HG02840 (cell line): ENCODE results near the gene EPS15.
"Not testable (repeated sequence)": the region's sequence is repeated elsewhere in the genome, so short reads cannot be mapped to it uniquely, and the experiment has no call there.

Experiments used
- ATAC-seq: cut with Tn5 transposase; IDR thresholded peaks from one replicate; pipeline ENCODE4 v1.9.1; 2021; ENCODE audit warnings: mild to moderate bottlenecking, moderate library complexity, moderate number of reproducible peaks; ENCODE audit not compliant: unreplicated experiment, low FRiP score

EPS15 gene

DNA sequence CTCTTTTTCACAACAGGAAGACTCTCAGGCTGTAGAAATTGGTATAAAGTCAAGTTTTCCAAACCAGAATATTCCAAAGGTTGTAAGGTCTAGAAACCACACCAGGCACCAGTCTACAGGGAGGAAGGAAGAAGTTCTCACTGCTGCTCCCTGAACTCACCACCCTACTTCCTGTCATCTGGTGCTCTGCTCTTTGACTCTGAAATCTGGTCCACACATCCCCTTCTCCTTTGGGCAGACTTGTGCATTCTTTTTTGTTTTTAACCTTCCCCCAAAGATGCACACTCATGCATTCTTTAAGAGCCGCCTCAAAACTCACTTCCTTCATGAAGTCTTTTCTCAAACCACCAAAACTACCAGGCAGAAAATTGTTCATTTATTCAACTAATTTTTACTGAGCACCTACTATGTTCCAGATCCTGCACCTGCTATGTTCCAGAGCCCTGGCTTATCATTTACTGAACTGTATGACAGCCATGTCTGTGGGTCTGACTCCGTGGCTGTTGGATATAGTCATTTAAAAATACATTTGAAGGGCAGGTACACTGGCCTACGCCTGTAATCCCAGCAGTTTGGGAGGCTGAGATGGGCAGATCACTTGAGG, 30.1 kb upstream of the EPS15 start:
- no peak for ATAC-seq

DNA sequence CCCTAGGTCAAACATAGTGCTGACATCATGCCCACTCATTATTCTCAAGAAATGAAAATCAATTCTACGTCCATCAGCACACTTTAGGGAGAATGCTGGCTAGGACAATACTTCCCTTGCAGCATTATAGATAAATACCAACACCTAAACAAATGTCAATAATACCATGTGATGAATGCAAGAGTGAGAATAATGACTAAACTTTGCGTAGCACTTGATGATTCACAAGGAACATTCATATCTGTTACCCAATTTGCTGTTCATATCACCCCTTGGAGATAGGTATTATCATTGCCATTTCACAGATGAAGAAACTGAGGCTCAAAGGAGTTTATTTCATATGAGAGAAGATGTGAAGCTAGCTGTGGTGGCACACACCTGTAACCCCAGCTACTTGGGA, 24.8 kb upstream of the EPS15 start:
- no peak for ATAC-seq

- no peak for ATAC-seq
These were observed 23.3 kb upstream of the EPS15 start for GRCh38 chr1:51542158-51542953.

DNA sequence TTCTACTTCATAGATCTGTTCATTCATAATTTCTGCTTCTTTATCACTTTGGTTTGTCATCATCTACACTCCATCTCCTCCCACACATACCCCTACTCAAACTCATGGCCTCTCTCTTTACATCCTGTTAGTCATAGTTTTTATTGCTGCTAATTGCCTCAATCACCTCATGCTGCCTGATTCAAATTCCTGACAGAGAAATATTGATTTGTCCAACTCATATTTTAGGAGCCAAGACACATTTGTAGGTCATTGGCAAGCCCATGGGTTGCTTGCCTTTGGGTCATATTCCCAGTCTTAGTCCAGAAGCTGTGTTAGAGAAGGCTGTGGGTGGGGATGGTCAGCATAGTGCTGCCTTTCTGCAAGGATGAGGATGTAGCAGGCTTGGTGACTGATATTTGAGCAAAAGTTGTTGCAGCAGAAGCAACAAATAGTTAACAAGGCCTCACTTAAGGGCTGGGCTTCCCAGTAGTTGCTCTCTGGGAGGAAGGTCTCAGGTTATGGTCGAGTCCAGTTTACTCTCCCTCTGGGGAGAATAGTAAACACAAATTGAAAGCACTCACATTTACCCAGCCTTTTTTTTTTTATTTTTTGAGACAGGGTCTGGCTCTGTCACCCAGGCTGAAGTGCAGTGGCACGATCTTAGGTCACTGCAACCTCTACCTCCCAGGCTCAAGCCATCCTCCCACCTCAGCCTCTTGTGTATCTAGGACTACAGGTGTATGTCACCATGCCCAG, 22.4 kb upstream of the EPS15 start:
- no peak for ATAC-seq

DNA sequence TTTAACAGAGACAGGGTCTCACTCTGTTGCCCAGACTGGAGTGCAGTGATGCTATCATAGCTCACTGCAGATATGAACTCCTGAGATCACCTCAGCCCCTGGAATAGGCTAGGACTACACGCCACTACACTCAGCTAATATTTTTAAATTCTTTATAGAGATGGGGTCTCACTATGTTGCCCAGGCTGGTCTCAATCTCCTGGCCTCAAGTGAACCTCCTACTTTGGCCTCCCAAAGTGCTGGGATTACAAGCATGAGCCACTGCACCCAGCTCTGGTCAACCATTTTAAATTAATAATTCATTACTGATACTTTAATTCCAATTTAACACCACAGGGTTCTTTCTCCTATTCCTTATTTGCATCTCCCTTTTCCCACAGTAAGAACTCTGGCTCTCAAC, 18.5 kb upstream of the EPS15 start:
- ATAC-seq, result no peak

GRCh38 chr1:51535006-51535592, 16.0 kb upstream of the EPS15 start:
- no peak for ATAC-seq

DNA sequence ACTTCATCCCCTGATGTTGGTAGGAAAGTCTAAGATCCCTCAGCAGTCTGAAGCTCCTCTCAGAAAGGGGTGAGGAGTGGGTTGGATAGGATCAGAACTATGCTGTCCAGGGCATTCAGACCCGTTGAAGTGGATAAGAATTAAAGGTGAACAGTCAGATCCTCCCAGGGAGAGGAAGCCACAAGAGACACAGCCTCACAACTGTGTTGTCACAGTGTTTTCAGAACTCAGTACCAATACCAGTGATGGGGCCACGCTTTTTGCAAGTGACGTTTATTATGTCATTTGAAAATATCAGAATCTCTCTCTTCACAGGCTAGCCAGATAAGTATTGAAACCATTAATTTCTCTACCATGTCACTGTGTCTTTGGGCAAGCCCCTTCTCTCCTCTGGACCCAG, 15.4 kb upstream of the EPS15 start:
- no peak for ATAC-seq

DNA sequence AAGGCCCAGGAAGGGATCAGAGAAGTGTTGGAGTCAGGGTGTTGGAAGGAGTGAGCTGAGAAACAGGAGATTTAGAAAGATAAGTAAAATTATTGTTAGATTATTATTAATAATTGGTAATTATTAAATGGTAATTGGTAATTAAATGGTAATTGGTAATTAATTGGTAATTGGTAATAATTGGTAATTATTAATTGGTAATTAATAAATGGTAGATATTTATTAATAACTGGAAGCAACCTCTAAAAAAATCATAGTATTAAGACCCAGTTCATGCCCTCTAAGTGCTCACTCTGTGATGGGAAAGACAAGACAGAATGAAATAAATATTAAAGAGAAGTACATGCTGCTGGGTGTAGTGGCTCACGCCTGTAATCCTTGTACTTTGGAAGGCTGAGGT, 13.8 kb upstream of the EPS15 start:
- ATAC-seq, result no peak

GRCh38 chr1:51530447-51530846, 11.4 kb upstream of the EPS15 start:
- not testable (repeated sequence) for ATAC-seq

DNA sequence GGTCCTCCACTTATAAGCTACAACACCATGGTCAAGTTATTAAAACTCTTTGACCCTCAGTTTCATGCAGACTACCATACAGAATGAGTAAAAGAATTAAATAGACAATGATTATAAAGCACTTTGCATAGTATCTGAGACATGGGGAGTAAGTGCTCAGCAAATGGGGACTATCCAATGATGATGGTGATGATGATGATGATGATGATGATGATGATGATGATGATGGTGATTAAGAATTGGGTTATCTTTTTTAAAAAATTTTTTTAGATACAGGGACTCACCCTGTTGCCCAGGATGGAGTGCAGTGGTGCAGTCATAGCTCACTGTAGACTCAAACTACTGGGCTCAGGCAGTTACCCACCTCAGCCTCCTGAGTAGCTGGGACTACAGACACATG, 8.1 kb upstream of the EPS15 start:
- ATAC-seq, result no peak

- ATAC-seq, result no peak
These were observed 7.2 kb upstream of the EPS15 start for GRCh38 chr1:51526248-51526647.

GRCh38 chr1:51525295-51525694, 6.2 kb upstream of the EPS15 start:
- no peak for ATAC-seq

DNA sequence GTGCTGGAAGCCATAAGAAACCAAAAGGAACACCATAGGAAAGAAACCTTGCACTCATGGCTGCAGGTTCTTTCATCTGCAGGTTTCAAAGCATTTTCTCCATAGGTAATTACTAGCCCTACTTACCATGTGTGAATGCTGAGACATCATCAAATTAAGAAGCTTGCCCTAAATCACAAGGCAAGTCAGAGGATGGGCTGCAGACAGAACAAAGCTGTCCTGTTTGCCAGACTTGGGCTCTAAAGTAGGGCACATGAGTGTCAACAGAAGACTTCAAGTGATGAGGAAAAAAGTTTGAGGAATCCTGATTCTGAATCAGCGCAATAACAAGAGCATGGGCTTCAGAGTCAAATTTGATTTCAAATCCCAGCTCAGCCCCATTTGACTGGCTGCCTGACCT, 5.8 kb upstream of the EPS15 start:
- ATAC-seq, result no peak

- no peak for ATAC-seq
These were observed 4.9 kb upstream of the EPS15 start for GRCh38 chr1:51523931-51524330.

DNA sequence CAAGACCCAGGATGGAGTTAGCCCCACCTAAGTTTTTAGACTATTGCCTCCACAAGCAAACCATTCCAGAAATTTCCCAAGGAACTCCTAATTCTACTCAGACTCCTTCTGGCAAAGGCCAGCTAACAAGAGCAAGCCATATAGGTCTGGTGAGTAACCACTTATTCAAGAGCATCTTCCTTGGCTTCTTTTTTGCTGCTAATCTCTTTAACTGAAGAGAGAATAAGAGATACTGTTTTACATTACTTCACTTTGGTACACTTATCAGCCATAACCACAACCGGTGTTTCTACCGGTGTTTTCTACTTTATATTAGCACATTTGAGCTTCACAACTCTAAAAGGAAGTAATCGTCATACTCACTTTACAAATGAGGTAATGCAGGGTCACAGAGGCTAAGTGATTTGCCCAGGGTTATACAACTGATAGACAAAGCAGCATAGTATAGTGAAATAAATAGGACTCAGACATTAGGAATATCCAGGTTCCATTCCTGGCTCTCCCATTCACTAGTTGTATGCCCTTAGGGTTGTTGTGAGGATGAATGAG, 1.7 kb upstream of the EPS15 start:
- ATAC-seq, result no peak

- no peak for ATAC-seq
These were observed 1.0 kb upstream of the EPS15 start for GRCh38 chr1:51519865-51520699.

DNA sequence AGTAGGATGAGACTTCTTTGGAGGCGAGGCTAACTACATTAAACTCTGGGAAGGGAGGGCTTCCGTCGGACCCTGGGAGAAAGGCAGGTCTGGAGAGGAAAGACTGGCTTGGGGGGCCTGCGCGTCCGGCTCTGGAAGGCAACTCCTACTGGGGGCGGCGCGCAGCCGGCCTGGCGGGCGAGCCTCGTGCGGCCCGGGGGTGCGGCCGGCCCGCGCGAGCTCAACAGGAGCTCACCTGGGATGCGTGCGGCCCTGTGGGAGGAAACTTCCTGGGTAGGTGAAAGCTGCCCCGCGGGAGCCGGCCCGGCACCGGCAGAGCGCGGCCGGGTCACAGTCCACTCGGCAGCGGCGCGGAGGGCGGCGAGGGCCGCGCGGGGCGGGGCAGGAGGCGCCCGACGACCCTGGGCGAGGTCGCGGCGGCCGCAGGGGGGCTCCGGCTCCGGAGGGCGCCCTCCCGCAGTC, 449 bp downstream of the EPS15 start:
- peak; percentile 31 for ATAC-seq

GRCh38 chr1:51518033-51518585, 957 bp downstream of the EPS15 start:
- ATAC-seq, result no peak

DNA sequence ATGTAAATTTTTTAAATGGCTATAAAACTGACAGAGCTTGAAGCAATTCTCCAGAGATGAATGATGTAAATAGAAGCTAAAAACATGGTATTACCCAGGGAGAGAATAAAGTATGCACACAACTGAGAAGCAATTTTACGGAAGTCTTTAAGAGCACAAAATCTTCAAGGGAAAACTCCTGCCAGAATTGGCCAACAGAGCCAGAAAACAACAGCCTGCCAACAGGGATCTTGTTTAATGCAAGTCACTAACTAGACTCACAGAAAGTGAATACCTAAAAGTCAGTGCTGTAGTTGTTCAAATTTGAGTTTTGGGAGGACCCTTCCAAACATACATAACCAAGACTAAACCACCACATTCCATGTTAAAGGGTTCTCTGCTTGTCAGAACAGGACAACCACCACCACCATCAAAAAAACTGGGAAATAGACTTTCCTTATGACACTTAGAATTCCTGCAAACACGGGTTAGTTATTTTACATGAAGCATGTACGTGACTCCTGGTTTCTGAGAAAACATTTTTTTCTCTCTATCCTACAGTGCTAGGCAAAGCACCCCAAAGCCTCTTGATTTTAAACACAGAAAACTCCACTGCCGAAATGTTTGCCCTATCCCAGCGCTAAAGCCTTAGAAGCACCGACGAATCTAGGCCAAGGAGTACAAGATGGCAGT, 1.6 kb downstream of the EPS15 start:
- no peak for ATAC-seq
